GM12878 (cell line): ENCODE measurements around the gene HMX3. TPM values are rescaled to one million over a fixed set of nuclear protein-coding genes. Genes with fewer than 3 reads are reported as not detected.

Source experiments
- ATAC-seq: fragments of 200-7000 bp; cut with Tn5 transposase; 3 replicates; pipeline ENCODE4 v1.9.1; 2020; ENCODE audit warnings: mild to moderate bottlenecking, moderate library complexity
- BruUV-seq: library from RNA; stranded (reverse); fragments of 400-500 nt; replicated peaks from 2 replicates; lab custom pipeline; 2021; lab: Mats Ljungman, UMichigan
- CTCF ChIA-PET: fragments of 300-600 bp; sonication (Branson Sonifier 250); formaldehyde crosslinking; extraction: SDS; loops from one replicate; lab custom pipeline; 2021; ENCODE audit warnings: inconsistent platforms; lab: Yijun Ruan, JAX
- POLR2A ChIA-PET: fragments of 350-600 bp; formaldehyde crosslinking; extraction: SDS; loops from one replicate; lab custom pipeline; 2021; ENCODE audit warnings: inconsistent platforms; lab: Charles Lee
- RAD21 ChIA-PET: fragments of 300-600 bp; sonication (Branson Sonifier 250); formaldehyde crosslinking; loops from one replicate; lab custom pipeline; 2023; ENCODE audit warnings: antibody characterized with exemption; ENCODE audit not compliant: unreplicated experiment; lab: Charles Lee
- SMC1A ChIA-PET: fragments of 300-600 bp; sonication (Branson Sonifier 250); formaldehyde crosslinking; loops from one replicate; lab custom pipeline; 2023; ENCODE audit not compliant: unreplicated experiment, uncharacterized antibody; lab: Charles Lee
- DNase-seq: peaks from one replicate; pipeline ENCODE4 v3.0.0-alpha.2; 2011; ENCODE audit warnings: low read depth, low spot score
- FAIRE-seq: peaks from 3 replicates; lab custom pipeline; 2011; peaks lifted over from hg19 to GRCh38; lab: Jason Lieb, UNC
- H2AFZ ChIP-seq: 2 replicates; pipeline ENCODE4 v1.6.0; 2011; ENCODE audit warnings: low read depth, low read length, control low read depth; ENCODE audit not compliant: control insufficient read depth
- H3K27ac ChIP-seq: 2 replicates; pipeline ENCODE4 v1.5.1; 2011; ENCODE audit warnings: control low read depth; ENCODE audit not compliant: control insufficient read depth, insufficient read depth
- H3K27me3 ChIP-seq, 2 experiments: replicated peaks in 1 of 2; 2 replicates each; pipeline versions ENCODE4 v1.6.0 to v1.6.1; 2011; ENCODE audit warnings: low read length in 1 of 2; ENCODE audit not compliant: control insufficient read depth in 2 of 2, insufficient read depth in 2 of 2
- H3K36me3 ChIP-seq, 2 experiments: 2 replicates each; pipeline ENCODE4 v1.5.1; 2011; ENCODE audit warnings: low read length in 1 of 2; ENCODE audit not compliant: control insufficient read depth in 2 of 2, insufficient read depth in 2 of 2
- H3K4me1 ChIP-seq: 2 replicates; pipeline ENCODE4 v1.6.1; 2011; ENCODE audit warnings: mild to moderate bottlenecking, low read length, moderate library complexity, mixed read lengths; ENCODE audit not compliant: control insufficient read depth, insufficient read depth
- H3K4me2 ChIP-seq: 2 replicates; pipeline ENCODE4 v1.6.0; 2011; ENCODE audit warnings: control low read depth; ENCODE audit not compliant: control insufficient read depth, insufficient read depth
- H3K4me3 ChIP-seq: fragments of 200-600 bp; sonication (generic); 2 replicates; pipeline ENCODE4 v1.5.1; 2016
- H3K79me2 ChIP-seq: 2 replicates; pipeline ENCODE4 v1.6.0; 2011; ENCODE audit warnings: low read length; ENCODE audit not compliant: control insufficient read depth, insufficient read depth
- H3K9ac ChIP-seq: 2 replicates; pipeline ENCODE4 v1.8.0; 2011; ENCODE audit warnings: low read length, control low read depth, mixed read lengths; ENCODE audit not compliant: control insufficient read depth, insufficient read depth
- H3K9me3 ChIP-seq: replicated peaks from 3 replicates; pipeline ENCODE4 v1.5.1; 2011; ENCODE audit warnings: mild to moderate bottlenecking, low read length; ENCODE audit not compliant: control insufficient read depth, insufficient read depth
- H4K20me1 ChIP-seq: 2 replicates; pipeline ENCODE4 v1.6.0; 2011; ENCODE audit not compliant: control insufficient read depth, insufficient read depth
- ATF7 ChIP-seq: fragments of 450-650 bp; IDR thresholded peaks from 2 replicates; pipeline ENCODE4 v1.6.1; 2016; ENCODE audit warnings: low read depth, mild to moderate bottlenecking
- CBX3 ChIP-seq: fragments of 200-600 bp; sonication (generic); IDR thresholded peaks from 2 replicates; pipeline ENCODE4 v1.6.1; 2016; ENCODE audit warnings: low read depth, borderline replicate concordance
- EGR1 ChIP-seq, 2 experiments: IDR thresholded peaks; 1 replicate in 1 of 2; 2 replicates in 1 of 2; pipeline ENCODE4 v1.6.1; 2011 to 2012; ENCODE audit warnings: low read depth in 2 of 2, low read length in 2 of 2, borderline replicate concordance in 1 of 2, mild to moderate bottlenecking in 1 of 2, moderate library complexity in 1 of 2
- EZH2 ChIP-seq: IDR thresholded peaks from 2 replicates; pipeline ENCODE4 v1.6.1; 2012; ENCODE audit warnings: low read depth, mild to moderate bottlenecking, control low read depth, inconsistent platforms, low read length, borderline replicate concordance; ENCODE audit not compliant: control insufficient read depth
- IKZF1 ChIP-seq: fragments of 450-650 bp; conservative IDR thresholded peaks from 2 replicates; pipeline ENCODE4 v1.6.1; 2017; ENCODE audit warnings: antibody characterized with exemption, mild to moderate bottlenecking
- IKZF2 ChIP-seq, 2 experiments: fragments of 450-650 bp; IDR thresholded peaks; 2 replicates each; pipeline ENCODE4 v1.6.1; 2017; ENCODE audit warnings: mild to moderate bottlenecking in 2 of 2, moderate library complexity in 2 of 2
- MEF2B ChIP-seq: fragments of 450-650 bp; IDR thresholded peaks from 2 replicates; pipeline ENCODE4 v1.6.1; 2018; ENCODE audit warnings: mild to moderate bottlenecking, moderate library complexity; ENCODE audit not compliant: partially characterized antibody, poor library complexity, severe bottlenecking
- MXI1 ChIP-seq: fragments of 150-350 bp; IDR thresholded peaks from 2 replicates; pipeline ENCODE4 v1.6.1; 2011; ENCODE audit warnings: low read depth, mild to moderate bottlenecking, inconsistent platforms, low read length, improper control_type of control experiment
- NBN ChIP-seq: fragments of 450-650 bp; IDR thresholded peaks from 2 replicates; pipeline ENCODE4 v1.6.1; 2016
- NFXL1 ChIP-seq: fragments of 450-650 bp; IDR thresholded peaks from 2 replicates; pipeline ENCODE4 v1.6.1; 2017; ENCODE audit warnings: antibody characterized with exemption, mild to moderate bottlenecking, borderline replicate concordance
- NR2C1 ChIP-seq: fragments of 450-650 bp; IDR thresholded peaks from 2 replicates; pipeline ENCODE4 v1.6.1; 2017; ENCODE audit warnings: antibody characterized with exemption, mild to moderate bottlenecking, moderate library complexity
- NRF1 ChIP-seq: conservative IDR thresholded peaks from 2 replicates; pipeline ENCODE4 v1.6.1; 2011; ENCODE audit warnings: mild to moderate bottlenecking, low read depth, low read length, improper control_type of control experiment
- POLR2AphosphoS2 ChIP-seq: IDR thresholded peaks from 2 replicates; pipeline ENCODE4 v1.6.1; 2011; ENCODE audit warnings: low read depth, mild to moderate bottlenecking, low read length, improper control_type of control experiment, moderate library complexity
- REST ChIP-seq: IDR thresholded peaks from 2 replicates; pipeline ENCODE4 v1.6.1; 2012; ENCODE audit warnings: mild to moderate bottlenecking, low read depth, low read length
- SIN3A ChIP-seq: IDR thresholded peaks from 2 replicates; pipeline ENCODE4 v1.6.1; 2012; ENCODE audit warnings: low read depth, low read length, improper control_type of control experiment
- SMARCA5 ChIP-seq: fragments of 450-650 bp; IDR thresholded peaks from 2 replicates; pipeline ENCODE4 v1.6.1; 2017; ENCODE audit warnings: mild to moderate bottlenecking
- SPI1 ChIP-seq: IDR thresholded peaks from 2 replicates; pipeline ENCODE4 v1.6.1; 2011; ENCODE audit warnings: low read depth, mild to moderate bottlenecking, low read length, moderate library complexity, borderline replicate concordance; ENCODE audit not compliant: insufficient read depth
- SRF ChIP-seq, 2 experiments: IDR thresholded peaks; 2 replicates each; pipeline ENCODE4 v1.6.1; 2011; ENCODE audit warnings: low read depth in 2 of 2, low read length in 2 of 2, mild to moderate bottlenecking in 1 of 2, moderate library complexity in 1 of 2
- ZNF24 ChIP-seq: fragments of 450-650 bp; IDR thresholded peaks from 2 replicates; pipeline ENCODE4 v1.6.1; 2017; ENCODE audit warnings: antibody characterized with exemption, mild to moderate bottlenecking
- WGBS: methylation state at CpG from one replicate; pipeline ENCODE4 v1.1.6; 2016; ENCODE audit warnings: low lambda C conversion rate; ENCODE audit not compliant: insufficient replicate concordance, insufficient coverage; ENCODE audit errors: missing lambda C conversion rate; 5-methylcytosine and 5-hydroxymethylcytosine counted together
- in situ Hi-C: fragments of 300-500 bp; cut with MboI; formaldehyde crosslinking; loops from 9 replicates; pipeline ENCODE4 v1.14.3; 2018; ENCODE audit warnings: mixed read lengths
- intact Hi-C: fragments of 100-400 bp; cut with micrococcal nuclease; formaldehyde crosslinking; loops from one replicate; pipeline ENCODE4 v1.14.2; 2022; ENCODE audit not compliant: unreplicated experiment
- polyA plus RNA-seq, 11 experiments: library from polyadenylated mRNA; depleted of rRNA in 4 of 11; unstranded in 6 of 11; stranded (reverse) in 5 of 11; fragments of >200 nt; fragmentation: Nextera tagmentation in 4 of 11; fragmentation: Illumina TruSeq in 1 of 11; extraction: Ambion mirVana in 4 of 11; extraction: Trizol in 1 of 11; gene quantifications; 1 replicate in 1 of 11; 2 replicates in 10 of 11; pipeline versions ENCODE4 v1.2.1 to v1.2.3, GENCODE V29; 2011 to 2016; ENCODE audit warnings: inconsistent platforms in 2 of 11, missing spikeins in 2 of 11, low read depth in 1 of 11
- total RNA-seq, 4 experiments: library from RNA; depleted of rRNA in 3 of 4; stranded (reverse); fragments of >200 nt in 3 of 4; fragmentation: Illumina TruSeq in 1 of 4; extraction: Trizol in 1 of 4; gene quantifications; 2 replicates each; pipeline versions ENCODE4 v1.2.1 to v1.2.3, GENCODE V29; 2013 to 2021
- TF ChIP-seq, protein P1 (sequence below): IDR thresholded peaks from 2 replicates; pipeline ENCODE4 v1.6.1; 2012; ENCODE audit warnings: low read depth, low read length, improper control_type of control experiment

Gene HMX3
- total and polyA plus RNA-seq, 10 of the 15 experiments (the other 5 are each of a cell fraction or from before 2014, with no cell fraction given) = 0.63 to 60.5 (median 15.3) TPM; not detected in 2

DNA sequence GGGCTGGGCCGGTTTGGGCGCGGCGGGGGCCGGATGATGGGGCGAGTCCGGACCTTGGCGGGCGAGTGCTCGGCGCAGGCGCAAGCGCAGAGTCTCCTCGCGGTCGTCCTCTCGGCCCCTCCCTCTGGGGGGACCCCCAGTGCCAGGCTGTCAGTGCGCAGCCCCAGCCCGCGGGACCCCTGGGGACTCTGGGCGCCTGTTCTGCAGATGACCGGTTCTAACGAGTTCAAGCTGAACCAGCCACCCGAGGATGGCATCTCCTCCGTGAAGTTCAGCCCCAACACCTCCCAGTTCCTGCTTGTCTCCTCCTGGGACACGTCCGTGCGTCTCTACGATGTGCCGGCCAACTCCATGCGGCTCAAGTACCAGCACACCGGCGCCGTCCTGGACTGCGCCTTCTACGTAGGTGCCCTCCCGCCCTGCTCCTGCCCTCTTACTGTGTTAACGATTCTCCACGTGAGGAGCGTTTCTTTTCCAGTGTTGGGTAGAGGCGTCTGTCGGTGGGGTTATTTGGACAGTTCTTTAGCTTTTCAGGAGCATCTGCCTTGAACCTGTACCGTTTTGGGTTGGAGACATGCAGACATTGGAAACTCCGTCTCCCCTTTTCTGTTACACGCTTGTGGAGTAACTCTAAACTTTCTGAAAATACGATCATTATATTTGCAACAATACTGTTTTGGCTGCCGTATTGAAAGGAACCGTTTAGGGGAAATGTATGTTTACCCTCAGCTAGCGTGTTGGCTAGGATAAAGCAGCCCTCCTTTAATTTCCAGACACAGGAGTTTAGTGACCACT, 19.1 kb downstream of the HMX3 start:
- BruUV-seq = no TSS peak
- no peaks in the 10 kb centered on the region for H3K9me3 ChIP-seq
- peak overlapping the region; percentile 98 for H3K27ac ChIP-seq
- ChIA-PET CTCF (interaction anchor here (0.7 to 1.5 kb wide), 5 partner anchors 19 to 133 kb away, joined by 3 to 5 read pairs (median 4); no protein-coding TSS in a partner anchor), RAD21 (interaction anchor here (0.9 to 1.8 kb wide), 2 partner anchors 25 to 237 kb away, joined by 4 to 8 read pairs; no protein-coding TSS in a partner anchor), POLR2A (interaction anchor here (0.9 to 1.3 kb wide), 4 partner anchors 8 to 20 kb away, joined by 3 to 6 read pairs (median 4); no protein-coding TSS in a partner anchor), SMC1A (interaction anchor here (0.8 to 2.7 kb wide), 3 partner anchors 8 to 237 kb away, joined by 3 to 6 read pairs (median 3); no protein-coding TSS in a partner anchor)
- DNase-seq = no peak
- H2AFZ ChIP-seq = peak overlapping the region; percentile 71
- no peaks in the 10 kb centered on the region for H3K27me3 ChIP-seq
- intact Hi-C loops (loop anchor here (5.0 kb wide), 2 partner anchors 237 to 397 kb away; no protein-coding TSS in a partner anchor), in situ Hi-C loops (loop anchor here (5.0 kb wide), 1 partner anchor 237 kb away; no protein-coding TSS in a partner anchor)
- H3K4me1 ChIP-seq = peaks cover 21% of the 10 kb centered on the region
- H3K4me2 ChIP-seq = peak overlapping the region; percentile 30
- ATAC-seq = peak; percentile 82
- H3K9ac ChIP-seq = peak overlapping the region; percentile 99
- peak overlapping the region; percentile 93 for H3K4me3 ChIP-seq
- FAIRE-seq = no peak
- H3K79me2 ChIP-seq = peaks cover 68% of the 10 kb centered on the region
- peaks cover 0 to 19% of the 10 kb centered on the region in 2 experiments for H3K36me3 ChIP-seq
- no peaks in the 10 kb centered on the region; the same call in none of the 2 replicates for H4K20me1 ChIP-seq
- WGBS = 2% methylated on average over 37 of the region's 49 CpGs
- TF ChIP-seq ZNF24 (no peak), NBN (no peak), POLR2AphosphoS2 (peak; percentile 25; the same call in 1 of the 2 replicates), SPI1 (peak; percentile 18; the same call in 1 of the 2 replicates), NFXL1 (no peak), EZH2 (no peak), EGR1 (IDR thresholded peaks at IDR 0.05; ENCODE audit: borderline replicate concordance in 1 of 2, low read depth in 2 of 2, low read length in 2 of 2) (no peak), NR2C1 (no peak), REST (0 out of 2 replicates have a peak, but pooled peaks have one; percentile 4), MXI1 (peak; percentile 61; the same call in 1 of the 2 replicates), SRF (IDR thresholded peaks at IDR 0.05; ENCODE audit: low read depth in 2 of 2, low read length in 2 of 2) (peak in 1 of 2 experiments; percentile 68; a peak in 1 of 4 replicates), SIN3A (no peak), IKZF2 (IDR thresholded peaks at IDR 0.05) (peak in 1 of 2 experiments; percentile 32; a peak in 1 of 4 replicates), ATF7 (no peak), IKZF1 (peak; percentile 11), MEF2B (peak; percentile 62), CBX3 (no peak), SMARCA5 (no peak), NRF1 (peak; percentile 68)
- TF ChIP-seq, protein P1, sequence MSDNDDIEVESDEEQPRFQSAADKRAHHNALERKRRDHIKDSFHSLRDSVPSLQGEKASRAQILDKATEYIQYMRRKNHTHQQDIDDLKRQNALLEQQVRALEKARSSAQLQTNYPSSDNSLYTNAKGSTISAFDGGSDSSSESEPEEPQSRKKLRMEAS = peak; percentile 38
